ENCODE measurements around the gene NEK5.
"Not testable (repeated sequence)": the region's sequence is repeated elsewhere in the genome, so short reads cannot be mapped to it uniquely, and the experiment has no call there.

DNA sequence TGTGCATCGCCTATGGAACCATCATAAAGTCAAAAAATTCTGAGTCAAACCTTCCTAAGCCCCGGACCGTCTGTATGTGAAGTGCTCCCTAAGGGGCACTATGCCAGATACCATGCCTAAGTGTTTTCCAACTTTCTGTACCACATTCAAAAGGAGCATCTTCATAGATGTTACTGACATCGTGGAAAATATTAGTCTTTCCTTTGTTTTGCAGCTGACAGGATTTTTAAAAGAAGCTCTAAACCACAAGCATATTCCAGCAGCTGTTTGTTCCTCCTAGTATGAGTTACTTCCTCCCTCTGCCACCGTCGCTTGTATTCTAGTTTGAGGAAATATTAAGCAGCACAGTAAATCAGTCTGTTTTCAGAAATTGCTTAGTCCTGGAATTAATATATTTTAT, 45.1 kb upstream of the NEK5 start:
- TF ChIP-seq, protein P1, sequence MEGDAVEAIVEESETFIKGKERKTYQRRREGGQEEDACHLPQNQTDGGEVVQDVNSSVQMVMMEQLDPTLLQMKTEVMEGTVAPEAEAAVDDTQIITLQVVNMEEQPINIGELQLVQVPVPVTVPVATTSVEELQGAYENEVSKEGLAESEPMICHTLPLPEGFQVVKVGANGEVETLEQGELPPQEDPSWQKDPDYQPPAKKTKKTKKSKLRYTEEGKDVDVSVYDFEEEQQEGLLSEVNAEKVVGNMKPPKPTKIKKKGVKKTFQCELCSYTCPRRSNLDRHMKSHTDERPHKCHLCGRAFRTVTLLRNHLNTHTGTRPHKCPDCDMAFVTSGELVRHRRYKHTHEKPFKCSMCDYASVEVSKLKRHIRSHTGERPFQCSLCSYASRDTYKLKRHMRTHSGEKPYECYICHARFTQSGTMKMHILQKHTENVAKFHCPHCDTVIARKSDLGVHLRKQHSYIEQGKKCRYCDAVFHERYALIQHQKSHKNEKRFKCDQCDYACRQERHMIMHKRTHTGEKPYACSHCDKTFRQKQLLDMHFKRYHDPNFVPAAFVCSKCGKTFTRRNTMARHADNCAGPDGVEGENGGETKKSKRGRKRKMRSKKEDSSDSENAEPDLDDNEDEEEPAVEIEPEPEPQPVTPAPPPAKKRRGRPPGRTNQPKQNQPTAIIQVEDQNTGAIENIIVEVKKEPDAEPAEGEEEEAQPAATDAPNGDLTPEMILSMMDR (IDR thresholded peaks at IDR 0.05; ENCODE audit: insufficient read depth, low read length, poor library complexity, severe bottlenecking): not testable (repeated sequence)
- not testable (repeated sequence) for TF ChIP-seq EZH2phosphoT487 (conservative IDR thresholded peaks at IDR 0.05; ENCODE audit: low read length)
